HuH-7.5 (cell line): ENCODE measurements around the gene WDR48.

Experiments
- DNase-seq: peaks from one replicate; pipeline ENCODE4 v3.0.0; 2011; ENCODE audit warnings: low spot score

Gene WDR48

DNA sequence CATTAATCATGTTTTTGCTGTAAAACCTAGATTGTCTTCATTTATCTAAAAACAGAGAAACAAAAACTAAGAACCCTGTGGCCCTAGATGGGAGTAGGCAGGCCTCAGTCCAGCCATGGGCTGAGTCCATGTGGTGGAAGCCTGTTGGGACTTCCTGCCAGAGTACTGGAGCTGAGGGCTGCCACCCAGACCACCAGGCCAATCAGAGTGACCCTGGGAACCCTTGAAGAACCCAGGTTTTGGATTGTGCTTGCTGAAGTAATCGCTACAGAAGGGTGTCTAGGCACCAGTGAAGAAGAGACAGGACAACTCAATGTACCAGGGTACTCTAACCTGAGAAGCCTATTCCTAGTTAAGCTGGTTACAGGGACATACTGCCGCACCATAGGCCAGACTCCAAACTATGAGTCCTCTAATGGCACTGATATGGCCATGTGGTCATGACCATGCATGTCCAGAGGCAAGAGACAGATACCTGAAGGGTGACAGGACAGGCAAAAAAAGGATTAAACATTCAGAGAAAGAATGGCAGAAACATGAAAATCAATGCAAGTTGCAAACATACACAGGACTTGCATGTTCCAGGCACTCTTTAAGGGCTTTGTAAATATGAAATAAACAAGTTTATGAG is 88.6 kb downstream of the WDR48 start:
- DNase-seq: no peak

GRCh38 chr3:39141171-39141995 is 89.6 kb downstream of the WDR48 start:
- DNase-seq: no peak

DNA sequence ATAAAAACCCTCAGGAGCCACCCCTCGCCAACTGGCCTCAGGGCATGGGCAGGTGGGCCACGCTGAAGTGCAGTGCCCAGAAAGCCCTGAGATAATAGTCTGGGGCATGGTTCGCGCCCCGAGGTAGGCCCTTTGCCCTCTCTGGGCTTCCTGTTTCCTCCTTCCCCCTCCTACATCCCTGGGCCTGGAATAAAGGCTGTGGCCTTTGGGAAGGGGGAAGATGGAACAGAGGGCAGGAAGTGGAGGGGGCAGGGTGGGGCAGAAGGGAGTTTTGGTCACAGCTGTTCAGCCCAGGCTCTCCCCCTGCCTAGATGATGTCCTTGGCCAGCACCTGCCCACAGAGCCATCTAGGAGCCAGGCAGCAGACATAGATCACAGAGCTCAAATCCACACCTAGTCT is 90.3 kb downstream of the WDR48 start:
- no peak for DNase-seq

GRCh38 chr3:39143051-39143885 is 91.5 kb downstream of the WDR48 start:
- DNase-seq: no peak

DNA sequence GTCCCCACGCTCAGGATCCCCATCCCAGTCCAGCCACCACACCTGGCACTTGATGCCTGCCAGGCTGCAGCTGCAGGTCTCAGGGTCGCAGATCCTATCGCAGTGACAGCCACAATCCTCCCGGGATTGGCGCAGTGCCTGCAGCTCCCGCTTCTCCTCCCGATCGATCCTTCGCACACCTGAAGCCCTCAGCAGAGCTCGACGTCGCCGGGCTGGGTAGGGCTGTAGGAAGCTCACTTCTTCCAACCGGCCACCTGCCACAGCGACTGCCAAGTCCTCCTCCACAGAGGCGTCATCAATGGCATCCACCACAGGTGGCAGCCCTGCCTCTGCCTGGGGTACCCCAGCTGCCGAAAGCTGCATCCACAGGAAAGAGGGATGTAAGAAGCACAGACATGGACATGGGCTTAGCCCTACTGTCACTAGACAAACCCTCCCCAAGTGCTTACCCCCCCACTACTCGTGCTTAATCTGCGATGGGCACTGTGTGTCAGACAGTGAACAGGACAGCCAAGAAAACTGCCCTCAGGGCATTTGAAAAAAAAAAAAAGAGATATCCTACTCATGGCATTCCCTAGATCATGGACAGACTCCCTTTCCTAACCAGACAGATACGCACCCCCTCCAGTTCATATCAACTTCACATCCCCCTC is 92.4 kb downstream of the WDR48 start:
- DNase-seq: no peak

GRCh38 chr3:39144748-39145380 is 93.0 kb downstream of the WDR48 start:
- DNase-seq: no peak

DNA sequence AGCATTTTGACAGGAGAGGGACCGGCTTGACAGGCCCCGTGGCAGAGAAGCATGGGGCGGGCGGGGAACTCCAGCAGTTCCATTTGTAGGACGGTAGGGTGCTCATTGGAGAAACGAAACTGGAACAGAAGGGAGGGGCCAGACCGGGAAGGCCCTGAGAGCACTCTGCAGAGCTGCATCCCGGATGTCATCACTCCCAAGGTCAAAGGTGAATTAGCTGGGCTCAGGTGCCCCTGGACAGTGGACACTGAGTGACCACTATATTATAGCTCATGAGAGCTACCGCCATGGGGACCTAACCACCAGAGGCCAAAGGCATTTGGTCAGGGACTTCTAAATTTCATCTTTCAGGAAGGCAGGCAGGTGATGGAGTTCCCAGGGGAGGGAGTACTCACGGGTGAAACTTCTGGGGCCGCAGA is 94.3 kb downstream of the WDR48 start:
- DNase-seq: no peak
